WTC11 (cell line): ENCODE measurements around the gene CCHCR1.
"Not testable (repeated sequence)": the region's sequence is repeated elsewhere in the genome, so short reads cannot be mapped to it uniquely, and the experiment has no call there.

Source experiments
- CBFB ChIP-seq: sonication (generic); formaldehyde crosslinking; IDR thresholded peaks from 2 replicates; pipeline ENCODE4 v1.8.1; 2022; ENCODE audit warnings: mild to moderate bottlenecking, low read depth, missing genetic modification reagents
- ESRRA ChIP-seq: sonication (generic); formaldehyde crosslinking; IDR thresholded peaks from 2 replicates; pipeline ENCODE4 v1.8.1; 2022; ENCODE audit warnings: mild to moderate bottlenecking, missing genetic modification reagents, borderline replicate concordance
- GABPB1 ChIP-seq: sonication (generic); formaldehyde crosslinking; IDR thresholded peaks from 2 replicates; pipeline ENCODE4 v1.8.1; 2023; ENCODE audit warnings: mild to moderate bottlenecking, missing genetic modification reagents
- NFYB ChIP-seq: sonication (generic); formaldehyde crosslinking; conservative IDR thresholded peaks from 2 replicates; pipeline ENCODE4 v1.8.0; 2022; ENCODE audit warnings: low read depth, missing genetic modification reagents
- NR2C2 ChIP-seq: sonication (generic); formaldehyde crosslinking; IDR thresholded peaks from 2 replicates; pipeline ENCODE4 v1.8.0; 2022; ENCODE audit warnings: mild to moderate bottlenecking, missing genetic modification reagents
- PRRX2 ChIP-seq: fragments of 250-450 bp; sonication (Bioruptor Pico); IDR thresholded peaks from 2 replicates; pipeline ENCODE4 v1.8.0; 2021; ENCODE audit warnings: mild to moderate bottlenecking
- ZBTB21 ChIP-seq: sonication (generic); formaldehyde crosslinking; IDR thresholded peaks from 2 replicates; pipeline ENCODE4 v1.8.1; 2023; ENCODE audit warnings: mild to moderate bottlenecking, missing genetic modification reagents, borderline replicate concordance
- TF ChIP-seq, protein P1 (sequence below): fragments of 200-600 bp; IDR thresholded peaks from 2 replicates; pipeline ENCODE4 v1.8.0; 2022; ENCODE audit warnings: antibody characterized with exemption
- TF ChIP-seq, protein P2 (sequence below): sonication (generic); formaldehyde crosslinking; IDR thresholded peaks from 2 replicates; pipeline ENCODE4 v1.8.0; 2022; ENCODE audit warnings: missing genetic modification reagents
- TF ChIP-seq, protein P3 (sequence below): sonication (generic); formaldehyde crosslinking; IDR thresholded peaks from 2 replicates; pipeline ENCODE4 v1.8.1; 2022; ENCODE audit warnings: low read depth, mild to moderate bottlenecking, moderate library complexity, missing genetic modification reagents, borderline replicate concordance
- TF ChIP-seq, protein P4 (sequence below): sonication (generic); formaldehyde crosslinking; IDR thresholded peaks from 2 replicates; pipeline ENCODE4 v1.8.0; 2022; ENCODE audit warnings: mild to moderate bottlenecking, missing genetic modification reagents

DNA sequence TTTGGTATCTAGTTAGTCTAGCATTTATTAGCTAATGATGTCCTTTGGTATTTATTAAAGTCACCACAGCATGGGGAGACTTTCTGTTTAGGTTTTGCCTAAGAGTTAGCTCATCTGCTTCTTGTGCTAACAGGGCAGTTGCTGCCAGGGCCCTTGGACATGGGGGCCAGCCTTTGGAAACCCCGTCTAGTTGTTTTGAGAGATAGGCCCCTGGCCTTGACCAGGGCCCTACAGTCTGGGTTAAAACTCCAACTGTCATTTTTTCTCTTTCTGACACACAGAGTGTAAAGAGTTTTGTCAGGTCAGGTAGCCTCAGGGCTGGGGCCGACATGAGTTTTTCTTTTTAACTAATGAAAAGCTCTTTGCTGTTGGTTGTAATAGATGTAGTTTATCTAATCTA is 25.7 kb upstream of the CCHCR1 start:
- TF ChIP-seq, protein P1, sequence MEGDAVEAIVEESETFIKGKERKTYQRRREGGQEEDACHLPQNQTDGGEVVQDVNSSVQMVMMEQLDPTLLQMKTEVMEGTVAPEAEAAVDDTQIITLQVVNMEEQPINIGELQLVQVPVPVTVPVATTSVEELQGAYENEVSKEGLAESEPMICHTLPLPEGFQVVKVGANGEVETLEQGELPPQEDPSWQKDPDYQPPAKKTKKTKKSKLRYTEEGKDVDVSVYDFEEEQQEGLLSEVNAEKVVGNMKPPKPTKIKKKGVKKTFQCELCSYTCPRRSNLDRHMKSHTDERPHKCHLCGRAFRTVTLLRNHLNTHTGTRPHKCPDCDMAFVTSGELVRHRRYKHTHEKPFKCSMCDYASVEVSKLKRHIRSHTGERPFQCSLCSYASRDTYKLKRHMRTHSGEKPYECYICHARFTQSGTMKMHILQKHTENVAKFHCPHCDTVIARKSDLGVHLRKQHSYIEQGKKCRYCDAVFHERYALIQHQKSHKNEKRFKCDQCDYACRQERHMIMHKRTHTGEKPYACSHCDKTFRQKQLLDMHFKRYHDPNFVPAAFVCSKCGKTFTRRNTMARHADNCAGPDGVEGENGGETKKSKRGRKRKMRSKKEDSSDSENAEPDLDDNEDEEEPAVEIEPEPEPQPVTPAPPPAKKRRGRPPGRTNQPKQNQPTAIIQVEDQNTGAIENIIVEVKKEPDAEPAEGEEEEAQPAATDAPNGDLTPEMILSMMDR: not testable (repeated sequence)
- TF ChIP-seq, protein P2, sequence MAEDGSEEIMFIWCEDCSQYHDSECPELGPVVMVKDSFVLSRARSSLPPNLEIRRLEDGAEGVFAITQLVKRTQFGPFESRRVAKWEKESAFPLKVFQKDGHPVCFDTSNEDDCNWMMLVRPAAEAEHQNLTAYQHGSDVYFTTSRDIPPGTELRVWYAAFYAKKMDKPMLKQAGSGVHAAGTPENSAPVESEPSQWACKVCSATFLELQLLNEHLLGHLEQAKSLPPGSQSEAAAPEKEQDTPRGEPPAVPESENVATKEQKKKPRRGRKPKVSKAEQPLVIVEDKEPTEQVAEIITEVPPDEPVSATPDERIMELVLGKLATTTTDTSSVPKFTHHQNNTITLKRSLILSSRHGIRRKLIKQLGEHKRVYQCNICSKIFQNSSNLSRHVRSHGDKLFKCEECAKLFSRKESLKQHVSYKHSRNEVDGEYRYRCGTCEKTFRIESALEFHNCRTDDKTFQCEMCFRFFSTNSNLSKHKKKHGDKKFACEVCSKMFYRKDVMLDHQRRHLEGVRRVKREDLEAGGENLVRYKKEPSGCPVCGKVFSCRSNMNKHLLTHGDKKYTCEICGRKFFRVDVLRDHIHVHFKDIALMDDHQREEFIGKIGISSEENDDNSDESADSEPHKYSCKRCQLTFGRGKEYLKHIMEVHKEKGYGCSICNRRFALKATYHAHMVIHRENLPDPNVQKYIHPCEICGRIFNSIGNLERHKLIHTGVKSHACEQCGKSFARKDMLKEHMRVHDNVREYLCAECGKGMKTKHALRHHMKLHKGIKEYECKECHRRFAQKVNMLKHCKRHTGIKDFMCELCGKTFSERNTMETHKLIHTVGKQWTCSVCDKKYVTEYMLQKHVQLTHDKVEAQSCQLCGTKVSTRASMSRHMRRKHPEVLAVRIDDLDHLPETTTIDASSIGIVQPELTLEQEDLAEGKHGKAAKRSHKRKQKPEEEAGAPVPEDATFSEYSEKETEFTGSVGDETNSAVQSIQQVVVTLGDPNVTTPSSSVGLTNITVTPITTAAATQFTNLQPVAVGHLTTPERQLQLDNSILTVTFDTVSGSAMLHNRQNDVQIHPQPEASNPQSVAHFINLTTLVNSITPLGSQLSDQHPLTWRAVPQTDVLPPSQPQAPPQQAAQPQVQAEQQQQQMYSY (CRISPR knock-in tag): not testable (repeated sequence)
- not testable (repeated sequence) for TF ChIP-seq CBFB; NR2C2; NFYB (CRISPR knock-in tag); PRRX2 (CRISPR knock-in tag); GABPB1; ZBTB21 (CRISPR knock-in tag); ESRRA (CRISPR knock-in tag)
- TF ChIP-seq, protein P3, sequence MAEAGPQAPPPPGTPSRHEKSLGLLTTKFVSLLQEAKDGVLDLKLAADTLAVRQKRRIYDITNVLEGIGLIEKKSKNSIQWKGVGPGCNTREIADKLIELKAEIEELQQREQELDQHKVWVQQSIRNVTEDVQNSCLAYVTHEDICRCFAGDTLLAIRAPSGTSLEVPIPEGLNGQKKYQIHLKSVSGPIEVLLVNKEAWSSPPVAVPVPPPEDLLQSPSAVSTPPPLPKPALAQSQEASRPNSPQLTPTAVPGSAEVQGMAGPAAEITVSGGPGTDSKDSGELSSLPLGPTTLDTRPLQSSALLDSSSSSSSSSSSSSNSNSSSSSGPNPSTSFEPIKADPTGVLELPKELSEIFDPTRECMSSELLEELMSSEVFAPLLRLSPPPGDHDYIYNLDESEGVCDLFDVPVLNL (CRISPR knock-in tag): not testable (repeated sequence)
- TF ChIP-seq, protein P4, sequence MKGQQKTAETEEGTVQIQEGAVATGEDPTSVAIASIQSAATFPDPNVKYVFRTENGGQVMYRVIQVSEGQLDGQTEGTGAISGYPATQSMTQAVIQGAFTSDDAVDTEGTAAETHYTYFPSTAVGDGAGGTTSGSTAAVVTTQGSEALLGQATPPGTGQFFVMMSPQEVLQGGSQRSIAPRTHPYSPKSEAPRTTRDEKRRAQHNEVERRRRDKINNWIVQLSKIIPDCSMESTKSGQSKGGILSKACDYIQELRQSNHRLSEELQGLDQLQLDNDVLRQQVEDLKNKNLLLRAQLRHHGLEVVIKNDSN (CRISPR knock-in tag): not testable (repeated sequence)
